ENCODE data around the gene DAND5. TPM values are rescaled to one million over a fixed set of nuclear protein-coding genes. Genes with fewer than 3 reads are reported as not detected.

Gene DAND5
- total and polyA plus RNA-seq, 10 donors = not detected

DNA sequence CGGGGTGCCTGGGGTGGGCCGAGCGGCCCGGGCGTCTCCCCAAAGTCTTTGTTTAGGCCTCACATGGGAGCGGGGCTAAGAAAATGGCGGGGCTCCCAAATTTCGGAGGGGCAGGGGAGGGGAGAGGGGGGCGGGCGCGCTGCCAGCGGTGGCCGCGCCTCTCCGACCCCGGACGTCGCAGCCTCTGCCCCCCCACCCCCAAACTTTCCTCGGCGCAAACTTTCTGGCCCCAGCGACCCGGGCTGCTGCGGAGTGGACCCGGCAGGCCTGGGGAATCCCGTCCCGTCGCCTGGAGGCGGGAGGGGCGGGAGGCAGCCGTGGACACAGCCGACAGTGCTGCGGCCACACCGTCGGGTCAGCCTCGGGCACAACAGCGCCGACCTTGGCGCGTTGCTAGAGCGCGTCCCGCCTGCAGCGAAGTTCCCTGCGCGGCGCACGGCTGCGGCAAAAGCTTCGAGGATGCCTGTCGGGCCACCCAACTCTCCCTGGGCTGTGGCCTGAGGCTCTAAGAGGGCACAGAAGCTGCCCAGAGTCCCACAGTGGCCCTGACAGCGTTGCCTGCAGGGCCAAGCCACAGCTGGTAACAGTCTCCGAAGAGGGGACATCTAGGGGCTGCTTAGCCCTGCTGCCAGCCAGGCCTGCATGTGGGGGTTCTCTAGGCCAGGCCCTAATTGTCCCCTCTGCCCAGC is 27.2 kb downstream of the DAND5 start:
- WGBS, 5 donors = 28 to 47% (median 37%) methylated on average over 34 to 51 of the region's 52 CpGs
- DNase-seq = peak; percentile 75

DNA sequence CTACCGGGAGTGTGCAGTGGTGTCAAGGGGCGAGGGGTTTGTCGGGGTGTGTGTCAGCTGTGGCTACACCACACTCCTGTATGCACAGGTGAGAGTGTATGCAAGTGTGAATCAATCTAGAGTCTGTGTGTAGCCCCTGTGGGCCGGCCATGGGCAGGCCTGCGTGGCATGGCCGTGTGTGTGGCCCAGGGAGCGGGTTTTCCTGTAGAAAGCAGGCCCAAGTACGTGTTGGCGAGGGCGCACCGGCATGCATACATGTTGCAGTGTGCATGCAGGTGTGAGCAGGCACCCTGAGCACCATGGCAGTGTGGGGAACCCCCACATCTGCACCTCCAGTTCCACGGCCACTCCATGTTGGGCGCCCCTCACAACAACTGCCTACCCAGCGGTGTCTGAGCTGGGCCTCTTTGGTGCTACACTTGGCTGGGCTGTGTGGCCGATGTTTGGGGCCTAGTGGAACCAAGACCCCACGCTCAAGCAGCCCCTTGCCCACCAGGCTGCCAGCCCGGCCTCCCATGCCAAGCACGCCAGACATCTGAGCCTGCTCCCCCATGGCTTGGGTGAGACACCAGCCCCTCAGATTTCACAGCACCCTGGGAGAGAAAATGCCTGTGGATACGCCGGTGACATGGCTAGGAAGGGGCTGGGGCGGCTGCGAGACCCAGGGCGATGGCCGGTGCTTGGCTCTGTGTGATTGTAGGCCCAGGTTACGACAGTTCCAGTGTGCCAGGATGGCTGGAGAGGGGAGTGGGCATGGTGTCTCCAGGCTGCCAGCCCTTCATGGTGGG is 28.0 kb downstream of the DAND5 start:
- Histone ChIP-seq H3K27ac (peak overlapping the region in 3 of 8 donors; percentile 62 to 70 (median 64)), H3K4me3 (peak overlapping the region in 3 of 8 donors; percentile 57 to 85 (median 62)), H3K4me1 (peaks cover 0 to 32% (median 20%) of the 10 kb centered on the region in 6 donors), H3K27me3 (replicated peaks in 1 of 7) (peaks cover 0 to 25% (median 5%) of the 10 kb centered on the region in 7 donors), H3K36me3 (peaks cover 0 to 12% (median 0%) of the 10 kb centered on the region in 6 donors), H3K9me3 (no peaks in the 10 kb centered on the region)
- peak; percentile 70 for DNase-seq
- 94 to 98% (median 95%) methylated on average over 19 to 25 of the region's 25 CpGs for WGBS, 5 donors
- intact Hi-C loops (cut with DNase I; ENCODE audit: low total_unique reads) = no loop called here
- no peak for TF ChIP-seq POLR2A (IDR thresholded peaks at IDR 0.05)
- TF ChIP-seq CTCF (IDR thresholded peaks at IDR 0.05 in 8 of 11, conservative IDR thresholded peaks at IDR 0.05 in 3 of 11) = no peak
- no peak for TF ChIP-seq POLR2AphosphoS5 (IDR thresholded peaks at IDR 0.05)

More for the DNA sequence above, 27.2 kb downstream of the DAND5 start:
- intact Hi-C loops (cut with DNase I; ENCODE audit: low total_unique reads) = no loop called here
- H3K4me3 ChIP-seq = peak overlapping the region; percentile 43 to 85 (median 56)
- H3K27me3 ChIP-seq (replicated peaks in 1 of 7) = peaks cover 0 to 25% (median 5%) of the 10 kb centered on the region in 7 donors
- H3K36me3 ChIP-seq = peaks cover 0 to 12% (median 0%) of the 10 kb centered on the region in 6 donors
- H3K4me1 ChIP-seq = peaks cover 0 to 30% (median 20%) of the 10 kb centered on the region in 6 donors
- H3K9me3 ChIP-seq = no peaks in the 10 kb centered on the region
- peak overlapping the region in 6 of 8 donors; percentile 57 to 70 (median 66) for H3K27ac ChIP-seq
- TF ChIP-seq POLR2A (IDR thresholded peaks at IDR 0.05) (no peak), CTCF (IDR thresholded peaks at IDR 0.05 in 8 of 11, conservative IDR thresholded peaks at IDR 0.05 in 3 of 11) (no peak), POLR2AphosphoS5 (IDR thresholded peaks at IDR 0.05) (peak in 1 of 3 donors; percentile 51)

- WGBS, 5 donors = 89 to 93% (median 92%) methylated on average over 32 of the region's 32 CpGs
- no peak for TF ChIP-seq POLR2A (IDR thresholded peaks at IDR 0.05)
- no peak for TF ChIP-seq POLR2AphosphoS5 (IDR thresholded peaks at IDR 0.05)
- no peak for TF ChIP-seq CTCF (IDR thresholded peaks at IDR 0.05 in 8 of 11, conservative IDR thresholded peaks at IDR 0.05 in 3 of 11)
- H3K9me3 ChIP-seq = no peaks in the 10 kb centered on the region
- peaks cover 0 to 12% (median 0%) of the 10 kb centered on the region in 6 donors for H3K36me3 ChIP-seq
- H3K27me3 ChIP-seq (replicated peaks in 1 of 7) = peaks cover 0 to 25% (median 5%) of the 10 kb centered on the region in 7 donors
- H3K4me1 ChIP-seq = peaks cover 0 to 37% (median 20%) of the 10 kb centered on the region in 6 donors
- intact Hi-C loops (cut with DNase I; ENCODE audit: low total_unique reads) = no loop called here
- H3K27ac ChIP-seq = no peak overlapping the region
- no peak overlapping the region for H3K4me3 ChIP-seq
- DNase-seq = no peak
These were observed 28.9 kb downstream of the DAND5 start for GRCh38 chr19:12997967-12998940.

Measured in spleen (tissue), 11 donors.